Upper lobe of right lung (tissue), 1 donor: ENCODE results near the gene OR52A5. TPM values are rescaled to one million over a fixed set of nuclear protein-coding genes. Genes with fewer than 3 reads are reported as not detected.
"Not testable (repeated sequence)": the region's sequence is repeated elsewhere in the genome, so short reads cannot be mapped to it uniquely, and the experiment has no call there.

ENCODE experiments used
- ATAC-seq: fragments of 200-7000 bp; cut with Tn5 transposase; one replicate; pipeline ENCODE4 v1.9.1; 2020; ENCODE audit warnings: mild to moderate bottlenecking, moderate library complexity
- DNase-seq: peaks from one replicate; pipeline ENCODE4 v3.0.0-alpha.2; 2020
- H3K27ac ChIP-seq: fragments of 200-600 bp; one replicate; pipeline ENCODE4 v1.8.0; 2022
- H3K27me3 ChIP-seq: fragments of 200-600 bp; one replicate; pipeline ENCODE4 v1.8.0; 2022; ENCODE audit warnings: mild to moderate bottlenecking
- H3K36me3 ChIP-seq: fragments of 200-600 bp; one replicate; pipeline ENCODE4 v1.8.0; 2022
- H3K4me1 ChIP-seq: fragments of 200-600 bp; one replicate; pipeline ENCODE4 v1.8.0; 2022
- H3K4me3 ChIP-seq: fragments of 200-600 bp; one replicate; pipeline ENCODE4 v1.8.0; 2022; ENCODE audit warnings: mild to moderate bottlenecking
- H3K9me3 ChIP-seq: fragments of 200-600 bp; one replicate; pipeline ENCODE4 v1.8.0; 2022
- CTCF ChIP-seq: fragments of 200-600 bp; IDR thresholded peaks from one replicate; pipeline ENCODE4 v1.8.0; 2022; ENCODE audit warnings: antibody characterized with exemption
- intact Hi-C: fragments of 100-400 bp; cut with DNase I; formaldehyde crosslinking; loops from one replicate; pipeline ENCODE4 v1.11.0; 2022
- long read RNA-seq: library from polyadenylated mRNA; unstranded; transcript quantifications from one replicate; pipeline ENCODE4 v2.0.0, GENCODE V29; 2021
- total RNA-seq: library from RNA; stranded (reverse); fragmentation: NEBNext Ultra II Directional; extraction: Animal tissue kit (Norgen Biotek cat#: 25700); gene quantifications from one replicate; pipeline ENCODE4 v1.2.1, GENCODE V29; 2021
- donor health status: DM: no; HTN: yes; CAD: no; lungs with severe emphysema.

OR52A5 gene
- not detected for total RNA-seq
- long read RNA-seq: 0 reads

GRCh38 chr11:5137996-5138395, at the start of gene OR52A5:
Gene OR52A5, minus strand, starts transcription at chr11:5138356. Its CDS starts 5,714 bp downstream, at chr11:5132642.
- ATAC-seq (no peak), DNase-seq (no peak)
- Histone ChIP-seq H3K36me3 (no peaks in the 10 kb centered on the region), H3K27me3 (no peaks in the 10 kb centered on the region), H3K9me3 (no peaks in the 10 kb centered on the region), H3K27ac (no peak within 1 kb of the TSS), H3K4me1 (no peaks in the 10 kb centered on the region), H3K4me3 (no peak within 1 kb of the TSS)
- no peak for TF ChIP-seq CTCF
- intact Hi-C loops: no loop called here

GRCh38 chr11:5178046-5178837, 40.1 kb upstream of the OR52A5 start:
- no peak for TF ChIP-seq CTCF
- Histone ChIP-seq H3K4me3 (no peak overlapping the region), H3K27ac (no peak overlapping the region), H3K36me3 (no peaks in the 10 kb centered on the region), H3K9me3 (no peaks in the 10 kb centered on the region), H3K27me3 (no peaks in the 10 kb centered on the region), H3K4me1 (no peaks in the 10 kb centered on the region)
- no peak for DNase-seq
- intact Hi-C loops: no loop called here
- ATAC-seq: no peak

GRCh38 chr11:5174934-5175333, 36.8 kb upstream of the OR52A5 start:
- Histone ChIP-seq H3K4me1 (no peaks in the 10 kb centered on the region), H3K4me3 (no peak overlapping the region), H3K27me3 (no peaks in the 10 kb centered on the region), H3K27ac (no peak overlapping the region), H3K36me3 (no peaks in the 10 kb centered on the region), H3K9me3 (no peaks in the 10 kb centered on the region)
- intact Hi-C loops: no loop called here
- ATAC-seq: no peak
- TF ChIP-seq CTCF: no peak
- no peak for DNase-seq

GRCh38 chr11:5171856-5172255, 33.7 kb upstream of the OR52A5 start:
- ATAC-seq: no peak
- intact Hi-C loops: no loop called here
- DNase-seq: no peak

GRCh38 chr11:5165898-5166297, 27.7 kb upstream of the OR52A5 start:
- ATAC-seq, H3K4me1 ChIP-seq, intact Hi-C loops, H3K36me3 ChIP-seq, H3K9me3 ChIP-seq, DNase-seq, H3K4me3 ChIP-seq, H3K27ac ChIP-seq, H3K27me3 ChIP-seq: not testable (repeated sequence)

More at GRCh38 chr11:5171856-5172255, 33.7 kb upstream of the OR52A5 start:
- H3K4me1 ChIP-seq: no peaks in the 10 kb centered on the region
- H3K36me3 ChIP-seq: no peaks in the 10 kb centered on the region
- no peak for TF ChIP-seq CTCF
- H3K4me3 ChIP-seq: no peak overlapping the region
- H3K9me3 ChIP-seq: no peaks in the 10 kb centered on the region
- H3K27me3 ChIP-seq: no peaks in the 10 kb centered on the region
- no peak overlapping the region for H3K27ac ChIP-seq

- H3K9me3 ChIP-seq, H3K4me1 ChIP-seq, intact Hi-C loops, DNase-seq, ATAC-seq, H3K27ac ChIP-seq, H3K27me3 ChIP-seq, H3K36me3 ChIP-seq, H3K4me3 ChIP-seq: not testable (repeated sequence)
Observed at GRCh38 chr11:5164807-5165206, 26.7 kb upstream of the OR52A5 start.

DNA sequence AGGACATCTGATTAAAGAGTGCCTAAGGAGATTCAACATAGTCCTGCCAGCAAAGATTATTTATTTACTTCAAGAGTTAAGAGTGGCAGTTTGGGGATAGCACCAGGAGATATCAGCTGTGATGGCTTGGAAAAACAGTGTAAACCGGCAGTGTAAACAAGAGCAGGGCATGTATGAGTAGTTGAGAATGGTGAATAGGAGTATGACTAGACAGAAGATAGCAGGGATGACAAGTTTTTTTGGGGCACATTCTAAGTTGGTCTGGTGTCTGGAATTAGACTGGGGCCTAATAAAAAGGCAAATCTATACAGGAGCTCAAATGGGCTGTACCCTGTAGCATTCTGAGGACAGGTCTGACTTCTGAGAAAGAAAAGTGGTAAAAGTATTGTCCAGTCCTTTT, 22.9 kb upstream of the OR52A5 start:
- H3K27ac ChIP-seq, H3K9me3 ChIP-seq, H3K4me3 ChIP-seq, DNase-seq, H3K36me3 ChIP-seq, intact Hi-C loops, ATAC-seq, H3K4me1 ChIP-seq, H3K27me3 ChIP-seq: not testable (repeated sequence)

GRCh38 chr11:5160217-5160616, 22.1 kb upstream of the OR52A5 start:
- not testable (repeated sequence) for DNase-seq, H3K27ac ChIP-seq

More at GRCh38 chr11:5160217-5160616, 22.1 kb upstream of the OR52A5 start:
- H3K9me3 ChIP-seq, H3K27me3 ChIP-seq, H3K4me3 ChIP-seq, ATAC-seq, H3K4me1 ChIP-seq, H3K36me3 ChIP-seq, intact Hi-C loops: not testable (repeated sequence)
